Neural cell (in vitro differentiated cells): ENCODE results near the gene RET. TPM values are rescaled to one million over a fixed set of nuclear protein-coding genes. Genes with fewer than 3 reads are reported as not detected.

ENCODE experiments used
- H2AFZ ChIP-seq: fragments of 200-600, 300-800 bp; sonication (generic), shearing (Covaris generic); 2 replicates; pipeline ENCODE4 v1.6.0; 2014; ENCODE audit warnings: low read depth, mild to moderate bottlenecking, antibody characterized with exemption, low read length, moderate library complexity
- H3F3A ChIP-seq: fragments of 200-600 bp; shearing (Covaris generic); 2 replicates; pipeline ENCODE4 v1.6.1; 2016; ENCODE audit warnings: mild to moderate bottlenecking, moderate library complexity, mixed read lengths, antibody characterized with exemption, low read length; ENCODE audit not compliant: insufficient read depth, poor library complexity, severe bottlenecking
- H3K27ac ChIP-seq: fragments of 200-600, 300-800 bp; sonication (generic), shearing (Covaris generic); 2 replicates; pipeline ENCODE4 v1.5.1; 2014; ENCODE audit warnings: mild to moderate bottlenecking, low read length, moderate library complexity
- H3K27me3 ChIP-seq: fragments of 300-800, 200-600 bp; sonication (generic), shearing (Covaris generic); 2 replicates; pipeline ENCODE4 v1.6.0; 2014; ENCODE audit warnings: mild to moderate bottlenecking, low read depth, low read length, moderate library complexity; ENCODE audit not compliant: insufficient read depth
- H3K36me3 ChIP-seq: fragments of 300-800, 200-600 bp; sonication (generic), shearing (Covaris generic); 2 replicates; pipeline ENCODE4 v1.5.1; 2014; ENCODE audit warnings: mild to moderate bottlenecking, antibody characterized with exemption, low read length, moderate library complexity; ENCODE audit not compliant: insufficient read depth
- H3K4me2 ChIP-seq: fragments of 300-800, 200-600 bp; sonication (generic), shearing (Covaris generic); 2 replicates; pipeline ENCODE4 v1.6.0; 2014; ENCODE audit warnings: mild to moderate bottlenecking, low read length
- H3K4me3 ChIP-seq: fragments of 300-800, 200-600 bp; sonication (generic), shearing (Covaris generic); 2 replicates; pipeline ENCODE4 v1.5.1; 2014; ENCODE audit warnings: mild to moderate bottlenecking, low read length, moderate library complexity
- H3K79me2 ChIP-seq: fragments of 200-600 bp; shearing (Covaris generic); replicated peaks from 2 replicates; pipeline ENCODE4 v1.6.0; 2014; ENCODE audit warnings: mild to moderate bottlenecking, low read length, moderate library complexity; ENCODE audit not compliant: insufficient read depth
- H3K9ac ChIP-seq: fragments of 300-800, 200-600 bp; sonication (generic), shearing (Covaris generic); 2 replicates; pipeline ENCODE4 v1.6.1; 2016; ENCODE audit warnings: mild to moderate bottlenecking, low read length, mixed read lengths
- H3K9me2 ChIP-seq: fragments of 200-600 bp; shearing (Covaris generic); 2 replicates; pipeline ENCODE4 v1.6.1; 2016; ENCODE audit warnings: mild to moderate bottlenecking, low read length, mixed read lengths; ENCODE audit not compliant: insufficient read depth
- H3K9me3 ChIP-seq: fragments of 200-600, 300-800 bp; sonication (generic), shearing (Covaris generic); 2 replicates; pipeline ENCODE4 v1.6.1; 2016; ENCODE audit warnings: mild to moderate bottlenecking, mixed run types, low read length, moderate library complexity, mixed read lengths
- H4K20me1 ChIP-seq: fragments of 200-600 bp; shearing (Covaris generic); 2 replicates; pipeline ENCODE4 v1.6.1; 2016; ENCODE audit warnings: mild to moderate bottlenecking, mixed run types; ENCODE audit not compliant: insufficient read depth
- CTCF ChIP-seq: fragments of 450-650 bp; IDR thresholded peaks from 2 replicates; pipeline ENCODE4 v1.5.1; 2014; ENCODE audit warnings: antibody characterized with exemption, mild to moderate bottlenecking, moderate library complexity; ENCODE audit not compliant: poor library complexity, severe bottlenecking
- EP300 ChIP-seq: fragments of 450-650 bp; conservative IDR thresholded peaks from 2 replicates; pipeline ENCODE4 v1.6.1; 2014; ENCODE audit warnings: antibody characterized with exemption, mild to moderate bottlenecking, moderate library complexity; ENCODE audit not compliant: poor library complexity, severe bottlenecking
- EZH2 ChIP-seq: fragments of 200-600, 300-800 bp; shearing (Covaris generic), sonication (generic); IDR thresholded peaks from 2 replicates; pipeline ENCODE4 v1.6.1; 2014; ENCODE audit warnings: antibody characterized with exemption, low read length, borderline replicate concordance, mild to moderate bottlenecking; ENCODE audit not compliant: insufficient read depth, poor library complexity, severe bottlenecking
- MXI1 ChIP-seq: fragments of 450-650 bp; conservative IDR thresholded peaks from 2 replicates; pipeline ENCODE4 v1.6.1; 2014; ENCODE audit warnings: antibody characterized with exemption, mild to moderate bottlenecking; ENCODE audit not compliant: poor library complexity, severe bottlenecking
- POLR2AphosphoS5 ChIP-seq: IDR thresholded peaks from 2 replicates; pipeline ENCODE4 v1.6.1; 2012
- RAD21 ChIP-seq: fragments of 450-650 bp; conservative IDR thresholded peaks from 2 replicates; pipeline ENCODE4 v1.6.1; 2014; ENCODE audit warnings: antibody characterized with exemption, mild to moderate bottlenecking, moderate library complexity
- REST ChIP-seq: IDR thresholded peaks from 2 replicates; pipeline ENCODE4 v1.6.1; 2012; ENCODE audit warnings: borderline replicate concordance
- SMC3 ChIP-seq: fragments of 450-650 bp; conservative IDR thresholded peaks from 2 replicates; pipeline ENCODE4 v1.6.1; 2014; ENCODE audit warnings: antibody characterized with exemption, mild to moderate bottlenecking, moderate library complexity; ENCODE audit not compliant: poor library complexity
- TAF1 ChIP-seq: IDR thresholded peaks from 2 replicates; pipeline ENCODE4 v1.6.1; 2012; ENCODE audit warnings: low read depth
- polyA plus RNA-seq: library from polyadenylated mRNA; depleted of rRNA; stranded (reverse); fragments of >200 nt; gene quantifications from 2 replicates; pipeline ENCODE4 v1.2.3, GENCODE V29; 2014

The RET gene
- polyA plus RNA-seq, 1 donor from 2014 or later, result 1.7 TPM

- Histone ChIP-seq H3K27ac (no peak overlapping the region), H3F3A (no peaks in the 10 kb centered on the region), H3K79me2 (no peaks in the 10 kb centered on the region), H3K4me3 (no peak overlapping the region), H3K4me2 (no peak overlapping the region), H3K9me3 (no peaks in the 10 kb centered on the region), H3K36me3 (peaks cover 13% of the 10 kb centered on the region), H3K27me3 (no peaks in the 10 kb centered on the region), H3K9ac (no peak overlapping the region), H2AFZ (no peak overlapping the region), H4K20me1 (no peaks in the 10 kb centered on the region), H3K9me2 (no peaks in the 10 kb centered on the region)
- TF ChIP-seq REST (no peak), MXI1 (no peak), POLR2AphosphoS5 (no peak), CTCF (no peak), EP300 (no peak)
Measured at GRCh38 chr10:43173120-43173519, 96.3 kb downstream of the RET start.

- Histone ChIP-seq H3F3A (no peaks in the 10 kb centered on the region), H3K9ac (no peak overlapping the region), H3K27ac (no peak overlapping the region), H2AFZ (no peak overlapping the region), H3K4me2 (no peak overlapping the region), H3K79me2 (no peaks in the 10 kb centered on the region), H3K4me3 (no peak overlapping the region), H3K9me3 (no peaks in the 10 kb centered on the region), H3K27me3 (no peaks in the 10 kb centered on the region), H4K20me1 (no peaks in the 10 kb centered on the region), H3K36me3 (peaks cover 14% of the 10 kb centered on the region), H3K9me2 (no peaks in the 10 kb centered on the region)
- TF ChIP-seq SMC3 (no peak), EZH2 (no peak), CTCF (no peak), RAD21 (no peak), POLR2AphosphoS5 (no peak), MXI1 (no peak), TAF1 (no peak), REST (no peak)
Measured at GRCh38 chr10:43174969-43175368, 98.1 kb downstream of the RET start.
